Transverse colon (tissue), 4 donors: ENCODE results near the gene RBM20. TPM values are rescaled to one million over a fixed set of nuclear protein-coding genes. Genes with fewer than 3 reads are reported as not detected.

Experiments used
- DNase-seq: peaks from one replicate; pipeline ENCODE4 v3.0.0-alpha.2; 2019
- H3K27ac ChIP-seq, 4 donors: fragments of 200-600 bp; sonication (generic); 2 replicates each; pipeline ENCODE4 v1.5.1; 2016 to 2018; ENCODE audit warnings: inconsistent platforms in 4 of 4
- H3K27me3 ChIP-seq: fragments of 200-600 bp; sonication (generic); 2 replicates; pipeline ENCODE4 v1.5.1; 2017; ENCODE audit warnings: inconsistent platforms
- H3K36me3 ChIP-seq, 4 donors: fragments of 200-600 bp; sonication (generic); 2 replicates each; pipeline ENCODE4 v1.5.1; 2017 to 2019; ENCODE audit warnings: inconsistent platforms in 4 of 4
- H3K4me1 ChIP-seq, 4 donors: fragments of 200-600 bp; sonication (generic); 2 replicates each; pipeline ENCODE4 v1.5.1; 2017 to 2020; ENCODE audit warnings: inconsistent platforms in 4 of 4
- H3K4me3 ChIP-seq, 4 donors: fragments of 200-600 bp; sonication (generic); 1 replicate in 1 of 4; 2 replicates in 3 of 4; pipeline versions ENCODE4 v1.5.1 to v1.6.1; 2017 to 2019; ENCODE audit warnings: inconsistent platforms in 4 of 4
- H3K9me3 ChIP-seq, 2 donors: fragments of 200-600 bp; sonication (generic); 2 replicates each; pipeline ENCODE4 v1.5.1; 2017 to 2019; ENCODE audit warnings: inconsistent platforms in 2 of 2
- EP300 ChIP-seq: sonication (generic); formaldehyde crosslinking; IDR thresholded peaks from one replicate; pipeline ENCODE4 v1.6.1; 2017; ENCODE audit warnings: antibody characterized with exemption, low read depth
- POLR2A ChIP-seq: fragments of 450-650 bp; IDR thresholded peaks from one replicate; pipeline ENCODE4 v1.6.1; 2016; ENCODE audit warnings: antibody characterized with exemption, mild to moderate bottlenecking, moderate library complexity
- POLR2AphosphoS5 ChIP-seq, 3 donors: sonication (generic); formaldehyde crosslinking; IDR thresholded peaks; one replicate each; pipeline ENCODE4 v1.6.1; 2016; ENCODE audit warnings: antibody characterized with exemption in 3 of 3
- whole genome bisulfite sequencing, 2 donors: methylation state at CpG; one replicate each; pipeline ENCODE4 v1.1.5; 2018; ENCODE audit warnings: low coverage in 1 of 2; 5-methylcytosine and 5-hydroxymethylcytosine counted together
- in situ Hi-C, 4 donors: fragments of 200-750 bp; cut with MboI; loops; one replicate each; pipeline versions ENCODE4 v1.15.0 to v1.15.1; 2017; ENCODE audit warnings: low sequenced_read_pairs in 3 of 4, low pct_ligation_motif_present in 1 of 4, low pct_unique_long_range_greater_than_20kb in 1 of 4
- intact Hi-C: fragments of 100-400 bp; cut with DNase I; formaldehyde crosslinking; loops from one replicate; pipeline ENCODE4 v1.15.1; 2023; ENCODE audit warnings: low total_unique reads
- total RNA-seq, 4 donors: library from RNA; depleted of rRNA; stranded (reverse); fragments of >200 nt; gene quantifications; one replicate each; pipeline ENCODE4 v1.1.0, GENCODE V29; 2016
- TF ChIP-seq, protein P1 (sequence below), 5 experiments: fragments of 200-600 bp in 3 of 5; fragments of 450-650 bp in 2 of 5; sonication (generic) in 3 of 5; IDR thresholded peaks; 1 replicate in 2 of 5; 2 replicates in 3 of 5; pipeline ENCODE4 v1.5.1; 2016 to 2017; ENCODE audit warnings: antibody characterized with exemption in 5 of 5, inconsistent platforms in 3 of 5, mild to moderate bottlenecking in 2 of 5, moderate library complexity in 1 of 5

The RBM20 gene
- total RNA-seq, 4 donors from 2014 or later = 1.2 to 10.5 (median 2.9) TPM

DNA sequence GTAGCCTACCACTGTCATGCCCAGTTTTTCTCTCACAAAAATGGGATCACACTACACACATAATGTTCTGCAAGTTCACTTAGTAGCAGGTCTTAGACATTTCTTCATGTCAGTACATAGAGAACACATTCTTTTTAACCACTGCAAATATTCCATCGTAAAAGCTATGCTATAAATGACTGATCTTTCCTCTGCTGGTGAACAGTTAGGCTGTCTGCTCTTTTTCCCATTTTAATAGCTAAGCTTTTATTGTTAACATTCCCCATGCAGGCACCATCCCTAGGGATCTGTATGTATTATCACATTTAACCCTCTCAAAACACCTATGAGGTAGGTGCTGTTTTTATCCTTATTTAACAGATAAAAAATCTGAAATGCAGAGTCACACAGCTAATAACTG is 181.4 kb downstream of the RBM20 start:
- Histone ChIP-seq H3K36me3 (no peaks in the 10 kb centered on the region), H3K9me3 (no peaks in the 10 kb centered on the region), H3K27ac (peak overlapping the region; percentile 80 to 87 (median 83)), H3K4me1 (peaks cover 26 to 74% (median 45%) of the 10 kb centered on the region in 4 donors), H3K4me3 (no peak overlapping the region), H3K27me3 (no peaks in the 10 kb centered on the region)
- WGBS, 2 donors = 52% methylated on average over 1 of the region's 1 CpG; no CpG with 5 or more reads in 1 of the 2 donors
- DNase-seq = no peak
- TF ChIP-seq, protein P1, sequence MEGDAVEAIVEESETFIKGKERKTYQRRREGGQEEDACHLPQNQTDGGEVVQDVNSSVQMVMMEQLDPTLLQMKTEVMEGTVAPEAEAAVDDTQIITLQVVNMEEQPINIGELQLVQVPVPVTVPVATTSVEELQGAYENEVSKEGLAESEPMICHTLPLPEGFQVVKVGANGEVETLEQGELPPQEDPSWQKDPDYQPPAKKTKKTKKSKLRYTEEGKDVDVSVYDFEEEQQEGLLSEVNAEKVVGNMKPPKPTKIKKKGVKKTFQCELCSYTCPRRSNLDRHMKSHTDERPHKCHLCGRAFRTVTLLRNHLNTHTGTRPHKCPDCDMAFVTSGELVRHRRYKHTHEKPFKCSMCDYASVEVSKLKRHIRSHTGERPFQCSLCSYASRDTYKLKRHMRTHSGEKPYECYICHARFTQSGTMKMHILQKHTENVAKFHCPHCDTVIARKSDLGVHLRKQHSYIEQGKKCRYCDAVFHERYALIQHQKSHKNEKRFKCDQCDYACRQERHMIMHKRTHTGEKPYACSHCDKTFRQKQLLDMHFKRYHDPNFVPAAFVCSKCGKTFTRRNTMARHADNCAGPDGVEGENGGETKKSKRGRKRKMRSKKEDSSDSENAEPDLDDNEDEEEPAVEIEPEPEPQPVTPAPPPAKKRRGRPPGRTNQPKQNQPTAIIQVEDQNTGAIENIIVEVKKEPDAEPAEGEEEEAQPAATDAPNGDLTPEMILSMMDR (IDR thresholded peaks at IDR 0.05) = no peak
- TF ChIP-seq POLR2AphosphoS5 (IDR thresholded peaks at IDR 0.05) (peak in 2 of 3 donors; percentile 14 to 75), EP300 (peak; percentile 40)
- intact Hi-C loops = loop anchor here (10.0 kb wide), 1 partner anchor 49 kb away; the partner anchor contains the start of gene PDCD4
- in situ Hi-C loops = no loop called here

- Histone ChIP-seq H3K27ac (peak overlapping the region; percentile 31 to 87 (median 80)), H3K4me1 (peaks cover 22 to 55% (median 28%) of the 10 kb centered on the region in 4 donors), H3K4me3 (no peak overlapping the region), H3K36me3 (no peaks in the 10 kb centered on the region), H3K9me3 (no peaks in the 10 kb centered on the region), H3K27me3 (no peaks in the 10 kb centered on the region)
- DNase-seq = no peak
- intact Hi-C loops (loop anchor here (10.0 kb wide), 1 partner anchor 47 kb away; the partner anchor contains the start of gene PDCD4), in situ Hi-C loops (no loop called here)
- no peak for TF ChIP-seq POLR2AphosphoS5 (IDR thresholded peaks at IDR 0.05)
- TF ChIP-seq, protein P1 (IDR thresholded peaks at IDR 0.05) = no peak
- no peak for TF ChIP-seq POLR2A
- no peak for TF ChIP-seq EP300
- 63 to 71% methylated on average over 1 to 4 of the region's 4 CpGs for WGBS, 2 donors
Observed at GRCh38 chr10:110827410-110827809, 183.3 kb downstream of the RBM20 start.

GRCh38 chr10:110827875-110828274 is 183.7 kb downstream of the RBM20 start:
- in situ Hi-C loops = no loop called here
- TF ChIP-seq EP300 (no peak), POLR2A (no peak), POLR2AphosphoS5 (IDR thresholded peaks at IDR 0.05) (no peak)
- TF ChIP-seq, protein P1 (IDR thresholded peaks at IDR 0.05) = no peak
- Histone ChIP-seq H3K27me3 (no peaks in the 10 kb centered on the region), H3K4me1 (peaks cover 17 to 52% (median 24%) of the 10 kb centered on the region in 4 donors), H3K4me3 (no peak overlapping the region), H3K27ac (peak overlapping the region; percentile 25 to 87 (median 80)), H3K9me3 (no peaks in the 10 kb centered on the region), H3K36me3 (no peaks in the 10 kb centered on the region)
- no peak for DNase-seq
- intact Hi-C loops = loop anchor here (10.0 kb wide), 1 partner anchor 47 kb away; the partner anchor contains the start of gene PDCD4
- WGBS, 2 donors = 53% methylated on average over 7 of the region's 8 CpGs; no CpG with 5 or more reads in 1 of the 2 donors

- in situ Hi-C loops = no loop called here
- H3K27ac ChIP-seq = peak overlapping the region; percentile 25 to 87 (median 80)
- intact Hi-C loops = loop anchor here (10.0 kb wide), 1 partner anchor 46 kb away; the partner anchor contains the start of gene PDCD4
- H3K4me3 ChIP-seq = no peak overlapping the region
- no peaks in the 10 kb centered on the region for H3K27me3 ChIP-seq
- H3K9me3 ChIP-seq = no peaks in the 10 kb centered on the region
- peaks cover 11 to 46% (median 21%) of the 10 kb centered on the region in 4 donors for H3K4me1 ChIP-seq
- DNase-seq = no peak
- 60 to 73% methylated on average over 1 to 2 of the region's 2 CpGs for WGBS, 2 donors
- TF ChIP-seq, protein P1 (IDR thresholded peaks at IDR 0.05) = no peak
- TF ChIP-seq POLR2A (no peak), EP300 (no peak)
- H3K36me3 ChIP-seq = no peaks in the 10 kb centered on the region
Observed at GRCh38 chr10:110828525-110828924, 184.4 kb downstream of the RBM20 start.
